Urothelium cell line (cell line): ENCODE results near the gene ANO2.
A peak's percentile ranks its signal among the peaks of the same experiment; 100 is the strongest.
"Not testable (repeated sequence)": the region's sequence is repeated elsewhere in the genome, so short reads cannot be mapped to it uniquely, and the experiment has no call there.

Experiments used
- DNase-seq: peaks from one replicate; pipeline ENCODE4 v3.0.0; 2011; ENCODE audit warnings: low spot score, mixed read lengths
- FAIRE-seq: peaks from 2 replicates; lab custom pipeline; 2011; peaks lifted over from hg19 to GRCh38; lab: Jason Lieb, UNC

Gene ANO2

GRCh38 chr12:5691943-5692342 is 253.1 kb downstream of the ANO2 start:
- FAIRE-seq (no peak), DNase-seq (no peak)

DNA sequence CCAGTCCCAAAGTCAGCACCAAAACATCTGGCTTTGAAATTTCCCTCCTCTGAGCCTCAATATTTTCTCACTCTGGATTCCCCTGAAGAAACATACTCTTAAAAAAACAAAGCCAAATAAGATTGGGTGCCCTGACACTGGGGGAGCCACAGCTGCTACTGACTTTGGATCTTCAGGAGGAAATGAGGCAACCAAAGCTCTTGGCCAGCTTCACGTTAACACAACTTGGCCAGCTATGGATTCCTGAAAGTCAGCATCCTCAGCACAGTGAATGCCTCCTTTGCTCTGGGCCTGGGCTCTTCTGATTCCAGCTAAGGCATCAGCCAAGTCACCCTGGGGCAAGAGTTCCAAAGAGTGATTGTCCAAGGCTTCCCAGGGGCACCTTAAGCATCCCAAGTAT is 254.8 kb downstream of the ANO2 start:
- DNase-seq (no peak), FAIRE-seq (no peak)

- DNase-seq = no peak
- FAIRE-seq = no peak
Observed at GRCh38 chr12:5689773-5690172, 255.3 kb downstream of the ANO2 start.

GRCh38 chr12:5688226-5688625 is 256.8 kb downstream of the ANO2 start:
- no peak for DNase-seq
- FAIRE-seq = no peak

DNA sequence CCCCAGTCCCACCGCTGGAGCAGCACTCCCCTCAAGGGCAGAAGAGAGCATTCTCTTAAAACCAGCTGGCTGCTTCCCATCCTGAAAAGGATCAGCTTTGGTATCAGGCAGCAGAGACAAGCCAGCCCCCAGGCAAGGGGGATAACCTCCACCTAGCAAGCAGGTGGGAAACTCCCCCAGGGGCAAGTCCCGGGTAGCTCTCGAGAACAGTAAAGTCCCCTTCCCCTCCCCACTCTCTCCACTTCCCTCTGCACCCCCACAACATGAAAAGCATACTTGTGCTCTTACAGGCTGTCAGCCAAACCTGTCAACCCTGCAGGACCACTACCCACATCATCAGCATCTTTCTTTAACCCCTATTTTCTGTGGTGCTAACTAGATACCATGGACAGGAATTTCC is 259.1 kb downstream of the ANO2 start:
- FAIRE-seq = no peak
- DNase-seq = no peak

- DNase-seq (no peak), FAIRE-seq (no peak)
Observed at GRCh38 chr12:5684989-5685388, 260.1 kb downstream of the ANO2 start.

GRCh38 chr12:5682581-5682980 is 262.5 kb downstream of the ANO2 start:
- peak; percentile 81 for FAIRE-seq
- no peak for DNase-seq

DNA sequence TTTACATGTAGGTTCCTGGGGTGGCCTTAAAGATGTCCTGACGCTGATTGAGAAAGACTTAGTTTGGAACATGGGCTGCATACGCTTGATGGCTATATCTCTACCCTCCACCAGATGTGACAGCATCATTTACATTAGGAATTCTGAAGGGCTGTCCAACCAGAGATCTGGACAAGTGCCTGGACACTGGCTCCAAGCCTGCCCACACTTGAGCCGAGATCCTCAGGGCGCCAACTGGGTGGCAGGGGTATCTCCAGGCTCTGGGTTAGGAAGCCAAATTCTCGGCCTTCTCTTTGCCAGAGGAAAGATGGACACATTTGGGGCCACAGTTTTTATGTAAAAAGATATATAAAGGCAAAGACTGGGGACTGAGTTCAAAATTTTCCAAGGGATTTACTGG is 266.9 kb downstream of the ANO2 start:
- DNase-seq = no peak
- FAIRE-seq = no peak

GRCh38 chr12:5669624-5670023 is 275.4 kb downstream of the ANO2 start:
- not testable (repeated sequence) for FAIRE-seq, DNase-seq

DNA sequence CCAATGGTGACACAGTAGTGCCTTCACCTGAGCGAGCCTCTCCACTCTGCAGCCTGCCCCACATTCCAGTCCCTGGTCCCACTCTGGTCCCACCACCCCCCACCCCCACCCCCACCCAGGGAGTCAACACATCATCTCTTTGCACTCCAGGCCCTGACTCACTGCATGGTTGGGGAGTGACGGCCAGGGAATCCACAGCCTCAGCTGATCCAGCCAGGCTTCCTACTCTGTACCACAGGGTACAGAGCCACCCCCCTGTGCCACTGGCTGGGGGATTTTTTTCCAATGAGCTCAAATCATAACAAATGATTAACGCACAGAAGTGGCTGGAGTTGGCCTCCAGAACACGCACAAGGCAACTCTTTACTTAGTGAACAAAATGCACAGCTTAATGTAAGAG is 279.4 kb downstream of the ANO2 start:
- DNase-seq = peak; percentile 94
- peak; percentile 67 for FAIRE-seq

- peak; percentile 37 for FAIRE-seq
Observed at GRCh38 chr12:5661811-5662210, 283.2 kb downstream of the ANO2 start.

DNA sequence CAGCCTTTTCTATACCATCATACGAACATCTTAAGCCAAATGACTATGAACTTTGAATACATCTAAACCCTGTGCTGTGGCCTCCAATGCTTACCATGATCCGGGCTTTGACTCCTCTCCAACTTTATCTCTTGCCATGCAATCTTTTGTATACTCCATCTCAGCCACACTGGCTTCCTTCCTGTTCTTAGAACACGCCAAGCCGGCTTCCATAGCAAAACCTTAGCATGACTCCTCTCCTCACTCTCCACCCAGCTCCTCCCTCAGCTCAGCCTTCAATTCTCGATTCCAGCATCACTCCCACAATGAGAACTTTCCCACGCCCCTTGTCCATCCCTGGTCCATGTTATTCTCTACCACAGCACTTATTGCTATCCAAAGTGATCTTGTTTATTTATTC is 284.8 kb downstream of the ANO2 start:
- DNase-seq (no peak), FAIRE-seq (no peak)

More at GRCh38 chr12:5661811-5662210, 283.2 kb downstream of the ANO2 start:
- DNase-seq = no peak

- DNase-seq = not testable (repeated sequence)
- FAIRE-seq = peak; percentile 99
Observed at GRCh38 chr12:5658339-5658941, 286.6 kb downstream of the ANO2 start.

GRCh38 chr12:5656836-5657235 is 288.2 kb downstream of the ANO2 start:
- no peak for FAIRE-seq
- DNase-seq = no peak

GRCh38 chr12:5655120-5655519 is 289.9 kb downstream of the ANO2 start:
- FAIRE-seq (no peak), DNase-seq (no peak)

- peak; percentile 13 for FAIRE-seq
- no peak for DNase-seq
Observed at GRCh38 chr12:5654019-5654418, 291.0 kb downstream of the ANO2 start.

- DNase-seq = no peak
- no peak for FAIRE-seq
Observed at GRCh38 chr12:5650829-5651461, 294.1 kb downstream of the ANO2 start.

- FAIRE-seq (no peak), DNase-seq (no peak)
Observed at GRCh38 chr12:5650281-5650680, 294.8 kb downstream of the ANO2 start.

DNA sequence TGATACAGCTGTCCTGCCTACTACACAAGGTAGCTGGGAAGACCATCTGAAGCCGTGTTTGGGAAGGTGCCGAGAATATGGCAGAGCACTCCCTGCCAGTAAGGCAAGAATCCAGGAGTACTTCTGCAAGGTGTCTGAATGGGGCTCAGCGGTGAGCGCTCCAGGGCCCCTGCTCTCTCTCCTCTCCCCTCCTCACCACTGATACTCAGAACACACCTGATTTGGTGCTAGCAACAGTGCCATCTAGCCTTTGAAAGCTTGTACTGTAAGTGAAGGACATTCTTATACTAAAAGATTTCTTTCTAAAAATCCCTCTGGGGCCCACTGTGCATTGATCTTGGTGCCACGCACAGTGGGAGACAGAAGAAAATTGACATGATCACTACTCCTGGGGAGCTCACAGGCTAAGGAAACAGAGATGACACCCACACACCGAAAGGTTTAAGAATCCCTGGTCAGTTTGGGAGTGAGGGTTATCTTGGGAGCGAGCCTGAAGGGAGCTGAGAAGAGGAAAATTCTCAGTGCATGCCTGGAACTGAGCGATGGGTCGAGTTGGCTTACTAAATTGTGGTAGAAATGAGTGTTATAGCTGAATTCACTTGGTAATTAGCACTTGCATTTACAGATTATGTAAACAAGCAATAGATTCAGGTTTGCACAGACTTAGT is 296.2 kb downstream of the ANO2 start:
- DNase-seq (peak; percentile 51), FAIRE-seq (peak; percentile 53)

GRCh38 chr12:5643266-5643665 is 301.8 kb downstream of the ANO2 start:
- DNase-seq (no peak), FAIRE-seq (no peak)

GRCh38 chr12:5637698-5638097 is 307.4 kb downstream of the ANO2 start:
- no peak for FAIRE-seq

GRCh38 chr12:5636907-5637306 is 308.2 kb downstream of the ANO2 start:
- no peak for FAIRE-seq
- no peak for DNase-seq

More at GRCh38 chr12:5637698-5638097, 307.4 kb downstream of the ANO2 start:
- no peak for DNase-seq
